DMS53 treated with DMSO at 0.1 percent for 48 hours (cell line): ENCODE results near the gene CHRDL2.
"Not testable (repeated sequence)": the region's sequence is repeated elsewhere in the genome, so short reads cannot be mapped to it uniquely, and the experiment has no call there.

Experiments
- DNase-seq: peaks from one replicate; lab custom pipeline; 2025; ENCODE audit not compliant: unreplicated experiment; lab: John Stamatoyannopoulos, UW

CHRDL2 gene

DNA sequence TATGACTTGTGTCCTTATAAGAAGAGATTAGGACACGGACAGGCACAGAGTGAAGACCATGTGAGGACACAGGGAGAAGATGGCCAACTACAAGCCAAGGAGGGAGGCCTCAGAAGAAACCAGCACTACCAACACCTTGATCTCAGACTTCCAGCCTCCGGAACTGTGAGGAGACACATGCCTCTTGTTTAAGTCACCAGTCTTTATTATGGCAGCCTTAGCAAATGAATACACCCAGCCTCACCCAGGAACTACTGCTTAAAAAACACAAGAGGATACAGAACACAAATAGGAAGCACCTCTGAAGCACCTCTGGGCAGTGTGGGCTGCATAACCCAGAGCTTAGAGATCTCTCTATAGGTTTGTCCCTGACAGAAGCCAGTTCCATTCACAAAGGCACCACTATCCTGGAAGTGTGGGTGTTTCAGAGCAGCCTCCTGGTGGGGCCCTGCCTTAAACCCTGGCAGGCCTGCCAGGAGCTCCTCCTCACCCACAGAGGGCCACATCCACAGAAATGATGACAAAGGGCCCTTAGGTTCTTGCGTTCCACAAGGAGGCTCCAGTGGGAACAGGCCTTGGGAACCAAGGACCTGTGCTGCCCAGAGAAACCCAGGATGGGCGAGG lies 58.8 kb downstream of the CHRDL2 start:
- no peak for DNase-seq

GRCh38 chr11:74671520-74672196 lies 59.6 kb downstream of the CHRDL2 start:
- DNase-seq, result no peak

DNA sequence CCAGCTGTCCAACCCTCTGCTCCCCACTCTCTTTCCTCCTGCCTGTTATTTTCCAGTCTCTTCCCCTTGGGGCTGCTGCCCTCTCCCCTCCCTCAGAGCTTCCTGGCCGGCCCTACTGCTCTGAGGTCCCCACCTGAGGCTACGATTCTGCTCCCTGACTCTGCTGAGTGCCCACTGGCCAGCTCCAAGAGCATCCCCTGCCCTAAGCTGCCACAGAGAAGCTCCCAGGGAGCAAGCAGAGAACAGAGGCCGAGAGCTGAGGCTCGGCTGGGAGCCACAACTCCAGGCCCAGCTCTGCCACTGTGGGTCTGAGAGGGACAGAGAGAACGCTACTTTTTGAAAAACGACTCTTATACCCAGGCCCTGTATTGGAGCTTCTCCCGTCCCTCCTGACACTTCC lies 61.1 kb downstream of the CHRDL2 start:
- DNase-seq, result no peak

DNA sequence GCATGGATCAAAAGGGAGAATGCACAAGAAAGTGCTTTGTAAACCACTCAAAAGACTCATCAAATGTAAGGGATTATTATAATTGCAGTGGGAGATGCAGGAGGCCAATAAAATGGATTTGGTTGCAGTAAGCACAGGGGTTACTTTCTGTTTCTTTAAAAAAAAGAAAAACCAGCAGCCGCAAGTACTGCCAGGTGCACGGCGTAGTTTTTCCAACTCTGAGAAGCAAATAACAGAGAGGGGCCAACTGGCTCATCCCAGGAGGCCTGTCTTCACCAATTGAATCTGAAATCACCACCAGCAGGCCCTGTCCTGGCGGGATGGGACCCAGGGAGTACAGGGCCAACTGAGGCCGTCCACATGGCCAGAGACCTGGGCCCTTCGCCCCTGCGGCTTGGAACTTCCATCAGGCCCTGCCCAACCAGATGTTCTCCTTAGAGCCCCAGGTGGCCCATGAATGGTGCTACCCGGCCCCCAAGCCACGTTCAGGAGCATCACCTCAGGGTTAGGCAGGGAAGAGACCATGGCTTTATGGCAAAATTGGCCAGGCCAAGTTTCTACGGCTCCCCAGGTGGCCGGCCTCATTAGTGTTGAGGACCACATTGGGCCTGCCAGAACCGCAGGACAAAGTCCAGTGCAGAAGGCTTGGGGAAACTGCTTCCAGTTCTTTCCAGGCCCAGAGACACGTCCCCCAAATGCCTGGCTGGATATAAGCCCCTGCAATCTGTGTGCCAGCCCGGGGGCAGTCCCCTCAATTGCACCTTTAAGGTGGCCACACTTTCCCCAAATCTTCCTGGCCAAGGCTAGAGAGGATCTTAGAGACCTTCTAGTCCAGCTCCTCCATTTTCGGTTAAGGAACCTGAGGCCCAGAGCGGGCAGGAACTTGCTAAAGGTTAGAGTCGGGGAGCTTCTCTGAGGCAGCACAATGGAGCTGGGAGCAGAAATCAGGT lies 61.7 kb downstream of the CHRDL2 start:
- DNase-seq, result no peak

- no peak for DNase-seq
Observed at GRCh38 chr11:74663315-74663714, 67.9 kb downstream of the CHRDL2 start.

GRCh38 chr11:74662487-74663103 lies 68.6 kb downstream of the CHRDL2 start:
- DNase-seq, result no peak

DNA sequence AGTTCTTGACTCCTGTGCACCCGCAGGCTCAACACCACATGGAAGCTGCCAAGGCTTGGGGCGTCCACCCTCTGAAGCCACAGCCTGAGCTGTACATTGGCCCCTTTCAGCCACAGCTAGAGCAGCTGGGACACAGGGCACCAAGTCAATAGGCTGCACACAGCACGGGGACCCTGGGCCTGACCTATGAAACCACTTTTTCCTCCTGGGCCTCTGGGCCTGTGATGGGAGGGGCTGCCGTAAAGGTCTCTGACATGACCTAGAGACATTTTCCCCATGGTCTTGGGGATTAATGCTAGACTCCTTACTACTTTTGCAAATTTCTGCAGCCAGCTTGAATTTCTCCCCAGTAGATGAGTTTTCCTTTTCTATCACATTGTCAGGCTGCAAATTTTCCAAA lies 72.1 kb downstream of the CHRDL2 start:
- DNase-seq, result not testable (repeated sequence)

- no peak for DNase-seq
Observed at GRCh38 chr11:74654976-74655375, 76.2 kb downstream of the CHRDL2 start.

- DNase-seq, result no peak
Observed at GRCh38 chr11:74650498-74650897, 80.7 kb downstream of the CHRDL2 start.

GRCh38 chr11:74648894-74649293 lies 82.3 kb downstream of the CHRDL2 start:
- DNase-seq, result no peak

- DNase-seq, result no peak
Observed at GRCh38 chr11:74647831-74648230, 83.4 kb downstream of the CHRDL2 start.

- DNase-seq, result no peak
Observed at GRCh38 chr11:74647404-74647803, 83.8 kb downstream of the CHRDL2 start.

GRCh38 chr11:74646954-74647353 lies 84.3 kb downstream of the CHRDL2 start:
- DNase-seq, result no peak
